H1 (cell line): ENCODE data around the gene ROR1. TPM values are rescaled to one million over a fixed set of nuclear protein-coding genes. Genes with fewer than 3 reads are reported as not detected.

ENCODE experiments used
- KDM5A ChIP-seq: fragments of 200-600 bp; IDR thresholded peaks from 2 replicates; pipeline ENCODE4 v1.7.1; 2012; ENCODE audit warnings: mild to moderate bottlenecking, low read length, inconsistent platforms, mixed read lengths
- SAP30 ChIP-seq: fragments of 300-600 bp; sonication (generic); IDR thresholded peaks from 2 replicates; pipeline ENCODE4 v1.7.1; 2012; ENCODE audit warnings: low read length, moderate library complexity, mild to moderate bottlenecking, inconsistent platforms; ENCODE audit not compliant: insufficient read depth, insufficient replicate concordance
- polyA plus RNA-seq, 7 experiments: library from polyadenylated mRNA; depleted of rRNA in 3 of 7; stranded (reverse) in 5 of 7; unstranded in 2 of 7; fragments of >200 nt in 5 of 7; fragments of 200-250 nt in 2 of 7; gene quantifications; 1 replicate in 5 of 7; 2 replicates in 1 of 7; 4 replicates in 1 of 7; pipeline versions ENCODE4 v1.2.1 to v1.2.3, GENCODE V29; 2011 to 2013; ENCODE audit warnings: missing spikeins in 2 of 7, mixed read lengths in 2 of 7
- total RNA-seq: library from RNA; stranded (reverse); fragmentation: NEBNext Ultra II Directional; extraction: Animal tissue kit (Norgen Biotek cat#: 25700); gene quantifications from 2 replicates; pipeline ENCODE4 v1.2.1, GENCODE V29; 2021

ROR1 gene
- total and polyA plus RNA-seq, 2 of the 8 experiments (the other 6 are each of a cell fraction or from before 2014, with no cell fraction given), result 33.6 to 73.6 TPM

DNA sequence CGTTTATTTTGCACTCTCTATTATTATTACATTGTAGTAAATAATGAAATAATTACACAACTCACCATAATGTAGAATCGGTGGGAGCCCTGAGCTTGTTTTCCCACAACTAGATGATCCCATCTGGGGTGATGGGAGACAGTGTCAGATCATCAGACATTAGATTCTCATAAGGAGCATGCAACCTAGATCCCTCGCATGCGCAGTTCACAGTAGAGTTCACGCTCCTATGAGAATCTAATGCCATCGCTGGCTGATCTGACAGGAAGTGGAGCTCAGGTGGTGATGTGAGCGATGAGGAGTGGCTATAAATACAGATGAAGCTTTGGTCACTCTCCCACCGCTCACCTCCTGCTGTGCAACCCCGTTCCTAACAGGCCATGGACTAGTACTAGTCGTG is 112.1 kb downstream of the ROR1 start (continued):
- TF ChIP-seq KDM5A (no peak), SAP30 (no peak)
